Right lobe of liver (tissue), 6 donors: ENCODE measurements around the gene BCAN. TPM values are rescaled to one million over a fixed set of nuclear protein-coding genes. Genes with fewer than 3 reads are reported as not detected.

ENCODE experiments used
- ATAC-seq, 4 donors: fragments of 200-7000 bp; cut with Tn5 transposase; one replicate each; pipeline ENCODE4 v1.9.1; 2020; ENCODE audit warnings: mild to moderate bottlenecking in 4 of 4, moderate library complexity in 4 of 4
- DNase-seq, 3 donors: peaks; one replicate each; pipeline ENCODE4 v3.0.0-alpha.2; 2020
- H3K27ac ChIP-seq, 3 donors: fragments of 200-600 bp; one replicate each; pipeline ENCODE4 v1.8.0; 2022
- H3K27me3 ChIP-seq, 2 donors: fragments of 200-600 bp; one replicate each; pipeline ENCODE4 v1.8.0; 2022
- H3K36me3 ChIP-seq, 4 donors: fragments of 200-600 bp; sonication (generic) in 1 of 4; one replicate each; pipeline versions ENCODE4 v1.5.1 to v1.8.0; 2017 to 2022; ENCODE audit warnings: control low read depth in 1 of 4
- H3K4me1 ChIP-seq, 4 donors: fragments of 200-600 bp; sonication (generic) in 1 of 4; one replicate each; pipeline versions ENCODE4 v1.5.1 to v1.8.0; 2017 to 2022; ENCODE audit warnings: control low read depth in 1 of 4
- H3K4me3 ChIP-seq, 3 donors: fragments of 200-600 bp; one replicate each; pipeline ENCODE4 v1.8.0; 2022
- H3K9me3 ChIP-seq, 4 donors: fragments of 200-600 bp; sonication (generic) in 1 of 4; one replicate each; pipeline versions ENCODE4 v1.5.1 to v1.8.0; 2017 to 2022; ENCODE audit warnings: control low read depth in 1 of 4
- CTCF ChIP-seq, 4 donors: fragments of 200-600 bp in 3 of 4; fragments of 450-650 bp in 1 of 4; IDR thresholded peaks; one replicate each; pipeline versions ENCODE4 v1.5.1 to v1.8.0; 2016 to 2022; ENCODE audit warnings: antibody characterized with exemption in 4 of 4, mild to moderate bottlenecking in 2 of 4
- POLR2A ChIP-seq: fragments of 450-650 bp; IDR thresholded peaks from one replicate; pipeline ENCODE4 v1.6.1; 2017; ENCODE audit warnings: antibody characterized with exemption, mild to moderate bottlenecking
- WGBS: methylation state at CpG from one replicate; pipeline ENCODE4 v1.1.6; 2018; ENCODE audit warnings: low coverage, low lambda C conversion rate; ENCODE audit not compliant: insufficient coverage; ENCODE audit errors: missing lambda C conversion rate; 5-methylcytosine and 5-hydroxymethylcytosine counted together
- intact Hi-C, 2 donors: fragments of 100-400 bp; cut with DNase I; formaldehyde crosslinking; loops; one replicate each; pipeline versions ENCODE4 v1.11.2 to v1.14.1; 2022
- total RNA-seq, 6 experiments: library from RNA; depleted of rRNA in 2 of 6; stranded (reverse); fragments of >200 nt in 2 of 6; fragmentation: NEBNext Ultra II Directional in 3 of 6; extraction: Animal tissue kit (Norgen Biotek cat#: 25700) in 3 of 6; gene quantifications; one replicate each; pipeline versions ENCODE4 v1.1.0 to v1.2.4, GENCODE V29; 2016 to 2023
- donor health status: DM: no; HTN: yes; CAD: no.
- donor health status: DM: no; HTN: no; CAD: no.
- donor health status: DM: no; HTN: no; CAD: no.
- donor health status: DM: no; HTN: yes; CAD: no.
- donor health status: DM: no; HTN: yes; CAD: no.

BCAN gene
- total RNA-seq, 6 experiments from 2014 or later = not detected

GRCh38 chr1:156593661-156593989 is 48.3 kb upstream of the BCAN start:
- 80% methylated on average over 2 of the region's 8 CpGs for WGBS
- Histone ChIP-seq H3K4me1 (peaks cover 0 to 5% (median 0%) of the 10 kb centered on the region in 4 donors), H3K27ac (no peak overlapping the region), H3K36me3 (peaks cover 0 to 26% (median 0%) of the 10 kb centered on the region in 4 donors), H3K9me3 (no peaks in the 10 kb centered on the region), H3K27me3 (no peaks in the 10 kb centered on the region), H3K4me3 (no peak overlapping the region)
- DNase-seq (no peak), ATAC-seq (no peak)
- intact Hi-C loops = no loop called here
- TF ChIP-seq CTCF (IDR thresholded peaks at IDR 0.05) (no peak), POLR2A (no peak)

GRCh38 chr1:156594190-156594589 is 47.7 kb upstream of the BCAN start:
- intact Hi-C loops = no loop called here
- DNase-seq (no peak), ATAC-seq (no peak)
- H3K27ac ChIP-seq = no peak overlapping the region
- no peaks in the 10 kb centered on the region for H3K27me3 ChIP-seq
- WGBS = 92% methylated on average over 3 of the region's 3 CpGs
- no peak overlapping the region for H3K4me3 ChIP-seq
- TF ChIP-seq POLR2A (no peak), CTCF (IDR thresholded peaks at IDR 0.05) (no peak)
- H3K36me3 ChIP-seq = peaks cover 0 to 26% (median 0%) of the 10 kb centered on the region in 4 donors
- H3K9me3 ChIP-seq = no peaks in the 10 kb centered on the region
- peaks cover 0 to 5% (median 0%) of the 10 kb centered on the region in 4 donors for H3K4me1 ChIP-seq

GRCh38 chr1:156595016-156595415 is 46.9 kb upstream of the BCAN start:
- Histone ChIP-seq H3K4me1 (peaks cover 0 to 7% (median 0%) of the 10 kb centered on the region in 4 donors), H3K27me3 (no peaks in the 10 kb centered on the region), H3K27ac (no peak overlapping the region), H3K4me3 (no peak overlapping the region), H3K36me3 (peaks cover 0 to 26% (median 0%) of the 10 kb centered on the region in 4 donors), H3K9me3 (no peaks in the 10 kb centered on the region)
- TF ChIP-seq POLR2A = no peak
- no peak for TF ChIP-seq CTCF (IDR thresholded peaks at IDR 0.05)
- intact Hi-C loops = no loop called here
- no peak for DNase-seq
- 81% methylated on average over 2 of the region's 2 CpGs for WGBS
- no peak for ATAC-seq

- Histone ChIP-seq H3K4me1 (peaks cover 0 to 11% (median 3%) of the 10 kb centered on the region in 4 donors), H3K27me3 (no peaks in the 10 kb centered on the region), H3K36me3 (peaks cover 0 to 26% (median 0%) of the 10 kb centered on the region in 4 donors), H3K9me3 (no peaks in the 10 kb centered on the region), H3K27ac (no peak overlapping the region), H3K4me3 (no peak overlapping the region)
- no peak for TF ChIP-seq CTCF (IDR thresholded peaks at IDR 0.05)
- TF ChIP-seq POLR2A = no peak
- intact Hi-C loops = no loop called here
- ATAC-seq = no peak
- 100% methylated on average over 3 of the region's 3 CpGs for WGBS
- no peak for DNase-seq
Measured at GRCh38 chr1:156596426-156596825, 45.5 kb upstream of the BCAN start.

GRCh38 chr1:156598125-156598524 is 43.8 kb upstream of the BCAN start:
- H3K27me3 ChIP-seq = no peaks in the 10 kb centered on the region
- H3K4me3 ChIP-seq = no peak overlapping the region
- ATAC-seq = no peak
- no peak for TF ChIP-seq POLR2A
- TF ChIP-seq CTCF (IDR thresholded peaks at IDR 0.05) = no peak
- H3K27ac ChIP-seq = no peak overlapping the region
- no peak for DNase-seq
- peaks cover 0 to 17% (median 3%) of the 10 kb centered on the region in 4 donors for H3K4me1 ChIP-seq
- WGBS = 87% methylated on average over 3 of the region's 5 CpGs
- intact Hi-C loops = no loop called here
- peaks cover 0 to 26% (median 0%) of the 10 kb centered on the region in 4 donors for H3K36me3 ChIP-seq
- H3K9me3 ChIP-seq = no peaks in the 10 kb centered on the region
